Ovary (tissue), 3 donors: Measurements from ENCODE around the gene ATRNL1.

ENCODE experiments used
- CTCF ChIP-seq, 3 donors: fragments of 450-650 bp in 2 of 3; fragments of 200-600 bp in 1 of 3; IDR thresholded peaks; one replicate each; pipeline versions ENCODE4 v1.5.1 to v1.8.0; 2016 to 2022; ENCODE audit warnings: antibody characterized with exemption in 3 of 3, mild to moderate bottlenecking in 1 of 3
- EP300 ChIP-seq: sonication (generic); formaldehyde crosslinking; IDR thresholded peaks from one replicate; pipeline ENCODE4 v1.6.1; 2017; ENCODE audit warnings: antibody characterized with exemption
- donor health status: DM: no; HTN: no; CAD: no.

GRCh38 chr10:115826396-115826795 lies 733.2 kb downstream of the ATRNL1 start:
- TF ChIP-seq CTCF (IDR thresholded peaks at IDR 0.05) (no peak), EP300 (no peak)
